Kidney (tissue), 14 donors: ENCODE measurements around the gene CRHR1. TPM values are rescaled to one million over a fixed set of nuclear protein-coding genes. Genes with fewer than 3 reads are reported as not detected.

Experiments used
- DNase-seq, 5 donors: peaks; one replicate each; pipeline ENCODE4 v3.0.0-alpha.2; 2013 to 2020
- FAIRE-seq: peaks from 2 replicates; lab custom pipeline; 2012; peaks lifted over from hg19 to GRCh38; lab: Jason Lieb, UNC
- H3K27ac ChIP-seq, 2 donors: one replicate each; pipeline ENCODE4 v1.7.0; 2013; ENCODE audit warnings: low read depth in 2 of 2, low read length in 2 of 2, inconsistent platforms in 1 of 2
- H3K27me3 ChIP-seq: one replicate; pipeline ENCODE4 v1.7.1; 2013; ENCODE audit warnings: low read length, inconsistent platforms; ENCODE audit not compliant: control insufficient read depth, insufficient read depth
- H3K36me3 ChIP-seq, 3 donors: one replicate each; pipeline versions ENCODE4 v1.7.0 to v1.7.1; 2013; ENCODE audit warnings: low read length in 3 of 3, control low read depth in 1 of 3, inconsistent platforms in 1 of 3; ENCODE audit not compliant: insufficient read depth in 3 of 3, control insufficient read depth in 2 of 3
- H3K4me1 ChIP-seq, 3 donors: one replicate each; pipeline versions ENCODE4 v1.7.0 to v1.7.1; 2013; ENCODE audit warnings: low read length in 3 of 3, inconsistent platforms in 1 of 3, low read depth in 1 of 3; ENCODE audit not compliant: control insufficient read depth in 2 of 3, insufficient read depth in 2 of 3
- H3K4me3 ChIP-seq, 3 donors: one replicate each; pipeline versions ENCODE4 v1.7.0 to v1.8.1; 2013; ENCODE audit warnings: low read length in 3 of 3, control low read depth in 1 of 3, inconsistent platforms in 1 of 3
- H3K9ac ChIP-seq, 3 donors: one replicate each; pipeline versions ENCODE4 v1.7.0 to v1.7.1; 2013; ENCODE audit warnings: low read length in 3 of 3, control low read depth in 1 of 3, inconsistent platforms in 1 of 3
- H3K9me3 ChIP-seq, 3 donors: one replicate each; pipeline versions ENCODE4 v1.7.0 to v1.7.1; 2013; ENCODE audit warnings: low read length in 3 of 3, control low read depth in 1 of 3, inconsistent platforms in 1 of 3; ENCODE audit not compliant: control insufficient read depth in 2 of 3, insufficient read depth in 1 of 3
- CTCF ChIP-seq: IDR thresholded peaks from 3 replicates; pipeline ENCODE4 v1.5.1; 2012; ENCODE audit warnings: mild to moderate bottlenecking, moderate library complexity, borderline replicate concordance; ENCODE audit not compliant: insufficient read depth; ENCODE audit errors: extremely low read depth
- intact Hi-C: fragments of 100-400 bp; cut with DNase I; formaldehyde crosslinking; loops from one replicate; pipeline ENCODE4 v1.11.1; 2022
- polyA plus RNA-seq: library from polyadenylated mRNA; stranded (reverse); fragments of 350-450 nt; fragmentation: Illumina TruSeq; extraction: RNeasy Lipid Tissue Mini Kit (QIAGEN cat#74804); gene quantifications from one replicate; pipeline ENCODE4 v1.2.3, GENCODE V29; 2014; ENCODE audit warnings: low read depth, low replicate concordance; ENCODE audit not compliant: insufficient read depth
- total RNA-seq: library from RNA; stranded (reverse); fragmentation: NEBNext Ultra II Directional; extraction: Animal tissue kit (Norgen Biotek cat#: 25700); gene quantifications from one replicate; pipeline ENCODE4 v1.2.1, GENCODE V29; 2021
- donor health status: control.
- donor health status: control.
- donor health status: control.
- donor health status: control.
- donor health status: control.
- donor health status: DM: yes; HTN: yes; CAD: no.
- donor health status: Normal renal cell carcinoma (clear cell type).

CRHR1 gene
- total and polyA plus RNA-seq, 2 donors from 2014 or later = not detected

GRCh38 chr17:45750779-45751440, 33.2 kb upstream of the CRHR1 start:
- no peak overlapping the region for H3K4me3 ChIP-seq
- H3K9ac ChIP-seq = no peak overlapping the region
- intact Hi-C loops = no loop called here
- DNase-seq = peak in 1 of 5 donors; percentile 22
- no peaks in the 10 kb centered on the region for H3K27me3 ChIP-seq
- H3K36me3 ChIP-seq = no peaks in the 10 kb centered on the region
- no peak overlapping the region for H3K27ac ChIP-seq
- no peaks in the 10 kb centered on the region for H3K4me1 ChIP-seq
- no peak for TF ChIP-seq CTCF
- H3K9me3 ChIP-seq = no peaks in the 10 kb centered on the region
- no peak for FAIRE-seq

- no peak overlapping the region for H3K27ac ChIP-seq
- H3K9me3 ChIP-seq = no peaks in the 10 kb centered on the region
- H3K9ac ChIP-seq = no peak overlapping the region
- no peaks in the 10 kb centered on the region for H3K27me3 ChIP-seq
- FAIRE-seq = no peak
- DNase-seq = peak in 1 of 5 donors; percentile 47
- intact Hi-C loops = no loop called here
- no peaks in the 10 kb centered on the region for H3K4me1 ChIP-seq
- no peaks in the 10 kb centered on the region for H3K36me3 ChIP-seq
- no peak for TF ChIP-seq CTCF
- H3K4me3 ChIP-seq = no peak overlapping the region
These were observed 32.7 kb upstream of the CRHR1 start for GRCh38 chr17:45751466-45751865.

GRCh38 chr17:45752246-45752645, 31.9 kb upstream of the CRHR1 start:
- Histone ChIP-seq H3K36me3 (no peaks in the 10 kb centered on the region), H3K9me3 (no peaks in the 10 kb centered on the region), H3K4me1 (no peaks in the 10 kb centered on the region), H3K9ac (no peak overlapping the region), H3K27me3 (no peaks in the 10 kb centered on the region), H3K4me3 (no peak overlapping the region), H3K27ac (no peak overlapping the region)
- FAIRE-seq (no peak), DNase-seq (peak in 1 of 5 donors; percentile 15)
- intact Hi-C loops = no loop called here
- TF ChIP-seq CTCF = no peak
